Measurements from ENCODE around the gene OPHN1. TPM values are rescaled to one million over a fixed set of nuclear protein-coding genes. Genes with fewer than 3 reads are reported as not detected.

The OPHN1 gene
- total and polyA plus RNA-seq, 5 experiments from 2014 or later = 0.05 TPM; not detected in 4

DNA sequence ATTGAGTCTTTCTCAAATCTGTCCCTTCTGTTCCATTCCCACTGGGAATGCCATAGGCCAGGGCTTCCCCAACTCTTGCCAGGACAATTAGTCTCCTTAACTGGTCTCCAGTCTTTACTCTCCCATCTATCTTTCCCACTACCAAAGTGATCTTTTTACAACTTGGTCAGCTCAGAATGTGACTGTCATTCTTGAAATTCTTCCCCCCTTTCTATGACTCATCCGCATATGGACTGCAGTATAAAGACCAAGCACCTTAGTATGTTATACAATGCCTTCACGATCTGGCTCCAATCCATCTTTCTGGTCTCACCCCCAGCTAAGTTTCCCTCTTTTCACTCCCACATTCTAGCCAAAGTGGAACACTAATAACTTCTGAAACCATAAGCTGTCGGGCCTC lies 383.8 kb downstream of the OPHN1 start:
- H3K27me3 Mint-ChIP-seq = peaks cover 0 to 4% (median 2%) of the 10 kb centered on the region in 5 donors

DNA sequence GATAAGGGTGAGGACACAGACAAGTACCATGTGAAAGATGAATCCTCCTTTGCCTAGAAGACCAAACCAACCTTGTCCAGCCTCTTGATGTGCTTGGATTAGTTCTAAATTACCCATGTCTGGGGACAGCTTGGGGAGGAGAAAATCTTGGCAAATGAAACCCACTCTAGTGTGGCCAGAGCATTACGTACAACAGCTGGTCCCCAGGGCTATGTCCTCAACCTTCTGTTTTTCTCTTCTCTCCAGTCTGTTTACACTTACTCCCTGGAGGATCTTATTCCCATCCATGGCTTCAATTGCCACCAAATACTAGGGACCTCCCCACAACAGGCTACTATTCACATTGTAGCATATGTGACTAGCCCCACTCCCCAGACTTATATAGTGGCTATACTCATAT lies 384.5 kb downstream of the OPHN1 start:
- POLR2A ChIA-PET = no interaction called here
- no peaks in the 10 kb centered on the region for H3K9me3 Mint-ChIP-seq
- peaks cover 0 to 4% (median 2%) of the 10 kb centered on the region in 5 donors for H3K27me3 Mint-ChIP-seq
- no peaks in the 10 kb centered on the region for H3K4me1 Mint-ChIP-seq
- no peak overlapping the region for H3K4me3 Mint-ChIP-seq
- ATAC-seq (no peak), DNase-seq (no peak)
- H3K27ac Mint-ChIP-seq = no peak overlapping the region
- no peaks in the 10 kb centered on the region for H3K36me3 Mint-ChIP-seq

More for the DNA sequence above, 383.8 kb downstream of the OPHN1 start:
- DNase-seq = no peak
- Mint-ChIP-seq H3K4me1 (no peaks in the 10 kb centered on the region), H3K9me3 (no peaks in the 10 kb centered on the region), H3K4me3 (no peak overlapping the region), H3K36me3 (no peaks in the 10 kb centered on the region), H3K27ac (no peak overlapping the region)
- ATAC-seq = no peak
- POLR2A ChIA-PET = no interaction called here

DNA sequence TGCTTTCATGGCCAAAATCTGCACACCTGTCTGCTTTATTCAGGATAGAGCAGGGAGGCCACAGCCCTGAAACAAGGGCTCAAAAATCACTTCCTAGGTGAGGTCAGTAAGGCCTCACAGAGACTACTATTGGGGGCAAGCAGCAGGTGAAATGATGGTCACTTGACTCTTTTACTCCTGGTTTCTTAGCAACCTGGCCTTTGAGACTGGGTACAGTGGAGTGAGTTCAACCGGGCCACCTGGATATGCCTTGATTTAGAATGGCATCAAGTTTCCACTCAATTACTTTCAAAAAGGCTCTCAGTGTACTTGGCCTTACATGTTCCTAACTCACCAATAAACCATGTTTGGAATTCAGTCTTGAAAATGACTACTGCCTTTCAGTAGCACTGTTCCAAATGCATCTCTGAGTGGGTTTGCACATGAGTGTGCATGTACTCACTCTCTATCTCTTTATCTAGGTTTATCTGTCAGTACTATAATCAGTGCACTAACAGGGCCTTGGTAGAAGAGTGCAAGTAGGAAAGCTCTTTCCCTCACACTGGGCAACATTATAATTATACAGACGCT lies 388.2 kb downstream of the OPHN1 start:
- POLR2A ChIA-PET = no interaction called here
- Mint-ChIP-seq H3K27me3 (peaks cover 0 to 2% (median 0%) of the 10 kb centered on the region in 5 donors), H3K4me3 (no peak overlapping the region), H3K36me3 (no peaks in the 10 kb centered on the region), H3K4me1 (no peaks in the 10 kb centered on the region), H3K9me3 (no peaks in the 10 kb centered on the region), H3K27ac (no peak overlapping the region)
- DNase-seq (no peak), ATAC-seq (no peak)

DNA sequence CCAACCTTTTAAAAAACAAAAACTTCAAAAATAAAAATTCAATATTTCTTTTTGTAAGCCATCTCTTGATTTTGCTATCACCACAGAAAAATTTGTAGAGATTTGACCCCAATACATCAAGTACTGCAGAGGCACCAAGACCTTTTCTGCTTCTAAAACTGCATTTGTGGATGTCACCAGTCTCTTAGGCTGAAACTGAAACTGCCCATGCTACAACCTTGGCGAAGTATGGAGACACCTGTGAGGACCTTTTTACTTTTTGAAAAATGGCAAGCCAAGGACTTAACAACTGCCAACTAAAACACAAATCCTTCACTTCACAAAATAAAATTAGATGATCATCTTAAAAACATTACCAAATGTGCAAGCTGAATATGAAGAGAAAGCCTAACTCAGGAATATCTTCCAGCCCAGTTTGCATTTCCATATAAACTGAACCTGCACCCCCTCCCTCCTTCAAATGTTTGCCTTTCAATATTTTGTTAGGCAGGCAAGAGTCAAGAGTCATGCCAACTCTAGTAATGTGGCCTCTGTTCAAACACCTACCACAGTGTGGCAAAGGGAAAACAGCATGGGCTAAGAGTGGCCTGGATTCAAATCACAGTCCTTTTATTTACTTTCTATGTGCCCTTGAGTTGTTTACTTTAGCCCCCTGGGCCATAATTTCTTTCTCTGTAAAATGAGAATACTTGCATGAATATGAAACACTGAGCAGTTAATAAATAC lies 389.4 kb downstream of the OPHN1 start:
- DNase-seq = no peak
- no peaks in the 10 kb centered on the region for H3K4me1 Mint-ChIP-seq
- no peak overlapping the region for H3K27ac Mint-ChIP-seq
- H3K36me3 Mint-ChIP-seq = no peaks in the 10 kb centered on the region
- no peak overlapping the region for H3K4me3 Mint-ChIP-seq
- ATAC-seq = no peak
- peaks cover 0 to 3% (median 0%) of the 10 kb centered on the region in 9 donors for H3K9me3 Mint-ChIP-seq
- POLR2A ChIA-PET = no interaction called here
- H3K27me3 Mint-ChIP-seq = no peaks in the 10 kb centered on the region

DNA sequence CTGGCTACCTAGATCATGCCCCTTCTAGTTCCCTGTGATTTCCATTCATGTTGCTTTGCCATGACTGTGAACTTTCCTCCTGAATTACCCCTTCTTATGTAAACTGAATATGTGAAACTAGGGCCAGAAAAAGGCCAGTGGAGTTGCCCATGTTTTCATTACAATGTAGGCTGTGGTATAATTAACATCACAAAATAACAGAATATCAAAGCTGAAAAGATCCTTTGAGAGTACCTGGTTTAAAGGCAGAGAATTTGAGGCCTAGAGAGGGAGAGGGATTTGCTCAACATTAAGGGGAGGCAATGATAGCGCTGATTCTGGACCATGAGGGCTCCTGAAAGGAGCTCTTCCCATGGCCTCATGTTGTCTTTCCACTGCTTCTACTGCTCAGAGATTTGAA lies 392.2 kb downstream of the OPHN1 start:
- Mint-ChIP-seq H3K36me3 (no peaks in the 10 kb centered on the region), H3K4me1 (no peaks in the 10 kb centered on the region), H3K27ac (no peak overlapping the region), H3K9me3 (peaks cover 0 to 3% (median 0%) of the 10 kb centered on the region in 9 donors), H3K27me3 (peaks cover 0 to 2% (median 0%) of the 10 kb centered on the region in 5 donors), H3K4me3 (no peak overlapping the region)
- ATAC-seq (no peak), DNase-seq (no peak)
- POLR2A ChIA-PET = no interaction called here

DNA sequence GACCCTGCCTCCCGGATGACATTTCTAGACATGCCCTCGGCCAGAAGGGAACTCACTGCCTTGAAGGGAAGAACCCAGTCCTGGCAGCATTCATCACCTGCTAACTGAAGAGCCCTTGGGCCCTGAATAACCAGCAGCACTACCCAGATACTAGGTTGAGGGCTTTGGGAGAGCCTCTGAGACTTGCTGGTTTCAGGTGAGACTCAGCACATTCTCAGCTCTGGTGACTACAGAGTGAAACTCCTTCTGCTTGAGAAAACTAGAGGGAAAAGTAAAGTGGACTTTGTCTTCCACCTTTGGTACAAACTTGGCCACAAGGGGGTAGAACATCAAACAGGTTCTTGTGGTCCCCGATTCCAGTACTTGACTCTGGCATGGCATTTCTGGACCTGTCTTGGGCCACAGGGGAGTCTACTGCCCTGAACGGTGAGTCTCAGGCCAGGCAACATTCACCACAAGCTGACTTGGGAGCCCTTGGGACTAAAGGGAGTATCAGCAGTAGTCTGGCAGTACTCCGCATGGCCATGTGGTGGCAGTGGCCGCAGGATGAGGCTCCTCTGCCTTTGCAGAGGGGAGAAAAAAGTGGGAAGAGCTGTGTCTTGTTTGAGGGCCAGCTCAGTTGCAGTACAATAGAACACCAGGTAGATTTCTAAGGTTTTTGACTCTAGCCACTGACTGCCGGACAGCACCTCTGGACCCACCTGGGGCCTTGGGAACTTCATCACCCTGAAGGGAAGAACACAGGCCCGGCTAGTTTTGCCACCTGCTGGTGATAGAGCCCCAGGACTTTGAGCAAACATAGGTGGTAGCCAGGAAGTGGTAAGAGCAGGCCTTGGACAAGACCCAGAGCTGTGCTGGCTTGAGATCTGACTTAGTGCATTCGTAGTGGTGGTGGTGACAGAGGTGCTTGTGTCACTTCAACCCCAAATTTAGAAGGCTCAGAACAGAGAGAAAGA lies 414.8 kb downstream of the OPHN1 start:
- H3K4me3 Mint-ChIP-seq = no peak overlapping the region
- no peak overlapping the region for H3K27ac Mint-ChIP-seq
- POLR2A ChIA-PET = no interaction called here
- H3K4me1 Mint-ChIP-seq = no peaks in the 10 kb centered on the region
- no peaks in the 10 kb centered on the region for H3K36me3 Mint-ChIP-seq
- H3K9me3 Mint-ChIP-seq = peaks cover 0 to 9% (median 0%) of the 10 kb centered on the region in 9 donors
- peaks cover 0 to 2% (median 0%) of the 10 kb centered on the region in 5 donors for H3K27me3 Mint-ChIP-seq
- DNase-seq = no peak
- no peak for ATAC-seq

DNA sequence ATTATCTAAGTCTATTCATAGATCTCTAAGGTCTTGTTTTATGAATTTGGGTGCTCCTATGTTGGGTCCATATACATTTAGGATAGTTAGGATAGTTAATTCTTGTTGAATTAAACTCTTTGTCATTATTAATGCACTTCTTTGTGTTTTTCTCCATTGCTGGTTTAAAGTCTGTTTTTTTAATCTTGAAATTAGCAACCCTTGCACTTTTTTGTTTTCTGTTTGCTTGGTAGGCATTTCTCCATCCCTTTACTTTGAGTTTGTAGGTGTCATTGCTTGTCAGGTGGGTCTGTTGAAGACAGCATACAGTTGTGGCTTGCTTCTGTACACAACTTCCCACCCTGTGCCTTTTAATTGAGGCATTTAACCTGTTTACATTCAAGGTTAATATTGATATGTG lies 434.8 kb downstream of the OPHN1 start:
- Mint-ChIP-seq H3K4me1 (no peaks in the 10 kb centered on the region), H3K4me3 (no peak overlapping the region), H3K27me3 (no peaks in the 10 kb centered on the region), H3K27ac (no peak overlapping the region), H3K9me3 (peaks cover 0 to 53% (median 17%) of the 10 kb centered on the region in 9 donors), H3K36me3 (peaks cover 0 to 22% (median 0%) of the 10 kb centered on the region in 3 donors)
- POLR2A ChIA-PET = no interaction called here
- no peak for DNase-seq
- no peak for ATAC-seq

Other genes with a start within 250 kb of the OPHN1 start
- gene YIPF6, start 65.6 kb upstream of the OPHN1 start, total RNA-seq = 10 to 100 TPM; 10.6 to 13.3 TPM
- 10 to 100 TPM; 13.6 to 21.2 (median 14.8) TPM for gene YIPF6, start 65.6 kb upstream of the OPHN1 start, polyA plus RNA-seq
- gene STARD8, start 214.2 kb upstream of the OPHN1 start, total RNA-seq = under 1 TPM; 0.14 to 0.31 TPM
- gene STARD8, start 214.2 kb upstream of the OPHN1 start, polyA plus RNA-seq = not detected

Measured in naive thymus-derived CD8-positive, alpha-beta T cell (primary cell).